Osteoblast (primary cell): ENCODE data around the gene CCDC110. TPM values are rescaled to one million over a fixed set of nuclear protein-coding genes. Genes with fewer than 3 reads are reported as not detected.
A peak's percentile ranks its signal among the peaks of the same experiment; 100 is the strongest.

Experiments used
- DNase-seq: peaks from one replicate; pipeline ENCODE4 v3.0.0; 2011; ENCODE audit warnings: low spot score, mixed read lengths; ENCODE audit not compliant: insufficient read length; ENCODE audit errors: missing footprints
- H2AFZ ChIP-seq: 2 replicates; pipeline ENCODE4 v1.6.0; 2011; ENCODE audit warnings: mild to moderate bottlenecking, low read length
- H3K27ac ChIP-seq: 2 replicates; pipeline ENCODE4 v1.5.1; 2011; ENCODE audit warnings: mild to moderate bottlenecking, low read depth, low read length, moderate library complexity
- H3K27me3 ChIP-seq: 2 replicates; pipeline ENCODE4 v1.6.0; 2012; ENCODE audit warnings: mild to moderate bottlenecking, control low read depth, inconsistent platforms, low read length, moderate library complexity; ENCODE audit not compliant: insufficient read depth
- H3K36me3 ChIP-seq: 2 replicates; pipeline ENCODE4 v1.5.1; 2011; ENCODE audit warnings: mild to moderate bottlenecking, low read length, control low read depth, moderate library complexity; ENCODE audit not compliant: insufficient read depth
- H3K4me1 ChIP-seq: 2 replicates; pipeline ENCODE4 v1.5.1; 2011; ENCODE audit warnings: mild to moderate bottlenecking, low read length, control low read depth, moderate library complexity; ENCODE audit not compliant: insufficient read depth
- H3K4me2 ChIP-seq: 2 replicates; pipeline ENCODE4 v1.6.0; 2011; ENCODE audit warnings: mild to moderate bottlenecking, low read length; ENCODE audit not compliant: insufficient read depth
- H3K4me3 ChIP-seq: fragments of 200-600 bp; sonication (generic); 3 replicates; pipeline ENCODE4 v1.5.1; 2012; ENCODE audit warnings: mild to moderate bottlenecking, low read length, inconsistent platforms; ENCODE audit not compliant: insufficient read depth
- H3K79me2 ChIP-seq: 2 replicates; pipeline ENCODE4 v1.6.0; 2012; ENCODE audit warnings: mild to moderate bottlenecking, low read length, control low read depth, inconsistent platforms; ENCODE audit not compliant: insufficient read depth
- H3K9me3 ChIP-seq: 2 replicates; pipeline ENCODE4 v1.5.1; 2011; ENCODE audit warnings: low read depth, low read length, control low read depth
- H4K20me1 ChIP-seq: 2 replicates; pipeline ENCODE4 v1.6.0; 2012; ENCODE audit warnings: mild to moderate bottlenecking, low read length, control low read depth; ENCODE audit not compliant: insufficient read depth
- CTCF ChIP-seq: IDR thresholded peaks from 2 replicates; pipeline ENCODE4 v1.5.1; 2011; ENCODE audit warnings: mild to moderate bottlenecking, low read depth, low read length, moderate library complexity; ENCODE audit errors: extremely low read depth
- small RNA-seq: library from RNA; depleted of rRNA; stranded (forward); fragments of <200 nt; gene quantifications from one replicate; pipeline ENCODE3, GENCODE V24; 2012
- total RNA-seq: library from RNA; depleted of rRNA; stranded (reverse); fragments of >200 nt; gene quantifications from 2 replicates; pipeline ENCODE4 v1.2.3, GENCODE V29; 2012

CCDC110 gene
- total RNA-seq, 1 donor: 2.2 TPM

- peaks cover 20% of the 10 kb centered on the region for H3K36me3 ChIP-seq
- peaks cover 9% of the 10 kb centered on the region for H3K4me1 ChIP-seq
- H3K27me3 ChIP-seq: no peaks in the 10 kb centered on the region
- H3K4me3 ChIP-seq: peak within 1 kb of the TSS; percentile 86
- no peak for TF ChIP-seq CTCF
- no peaks in the 10 kb centered on the region for H4K20me1 ChIP-seq
- no peaks in the 10 kb centered on the region for H3K9me3 ChIP-seq
- peak within 1 kb of the TSS; percentile 95 for H3K4me2 ChIP-seq
- no peaks in the 10 kb centered on the region for H3K79me2 ChIP-seq
- H3K27ac ChIP-seq: peak within 1 kb of the TSS; percentile 86
- H2AFZ ChIP-seq: peak within 1 kb of the TSS; percentile 67
- peak; percentile 18 for DNase-seq
These were observed 76.1 kb downstream of the CCDC110 start, which contains the start of gene LRP2BP for GRCh38 chr4:185395238-185395955. LRP2BP (minus strand) TSS chr4:185395924; CDS start chr4:185378186, 17,738 bp downstream.

Small RNAs within 50 kb of the gene (small RNA-seq; reads per million reads assigned to genes)
- not detected for gene RF00019

Other genes with a start within 250 kb of the CCDC110 start
- gene LRP2BP, start 75.8 kb downstream of the CCDC110 start, total RNA-seq: 1.4 and 1.5 TPM in 2 replicates
- 15.6 and 22.8 TPM in 2 replicates for gene ANKRD37, start 74.9 kb downstream of the CCDC110 start, total RNA-seq
- gene UFSP2, start 45.8 kb downstream of the CCDC110 start, total RNA-seq: 43.4 and 54.2 TPM in 2 replicates
- 1.8 and 2.2 TPM in 2 replicates for gene PDLIM3, start 63.8 kb upstream of the CCDC110 start, total RNA-seq